Nephron (organoid): ENCODE data around the gene SF3B4.
"Not testable (repeated sequence)": the region's sequence is repeated elsewhere in the genome, so short reads cannot be mapped to it uniquely, and the experiment has no call there.

Experiments used
- H3K27ac Mint-ChIP-seq, 3 experiments: 2 replicates each; pipeline ENCODE4 v1.8.0; 2020; ENCODE audit warnings: mixed read lengths in 3 of 3, mild to moderate bottlenecking in 2 of 3, moderate library complexity in 1 of 3
- H3K27me3 Mint-ChIP-seq: 2 replicates; pipeline ENCODE4 v1.8.0; 2021; ENCODE audit warnings: low read depth, mild to moderate bottlenecking, moderate library complexity, mixed read lengths
- H3K36me3 Mint-ChIP-seq: 2 replicates; pipeline ENCODE4 v1.8.0; 2020; ENCODE audit warnings: low read depth, mixed read lengths
- H3K4me1 Mint-ChIP-seq: 2 replicates; pipeline ENCODE4 v1.8.0; 2020; ENCODE audit warnings: mixed read lengths
- H3K4me3 Mint-ChIP-seq, 3 experiments: 2 replicates each; pipeline ENCODE4 v1.8.0; 2020; ENCODE audit warnings: mild to moderate bottlenecking in 3 of 3, mixed read lengths in 3 of 3, moderate library complexity in 2 of 3
- H3K9me3 Mint-ChIP-seq: 2 replicates; pipeline ENCODE4 v1.8.0; 2020; ENCODE audit warnings: mixed read lengths
- CTCF ChIP-seq, 3 experiments: fragments of 200-600 bp; sonication (generic); IDR thresholded peaks; one replicate each; pipeline ENCODE4 v1.5.0; 2021; ENCODE audit warnings: antibody characterized with exemption in 3 of 3; ENCODE audit not compliant: unreplicated experiment in 3 of 3

Gene SF3B4

GRCh38 chr1:149949911-149950310 is 22.3 kb upstream of the SF3B4 start:
- H3K36me3 Mint-ChIP-seq, result peaks cover 69% of the 10 kb centered on the region
- H3K9me3 Mint-ChIP-seq, result peaks cover 15% of the 10 kb centered on the region
- no peaks in the 10 kb centered on the region for H3K4me1 Mint-ChIP-seq
- H3K27me3 Mint-ChIP-seq, result no peaks in the 10 kb centered on the region
- no peak overlapping the region for H3K27ac Mint-ChIP-seq
- TF ChIP-seq CTCF (IDR thresholded peaks at IDR 0.05; ENCODE audit: unreplicated experiment in 3 of 3), result no peak
- H3K4me3 Mint-ChIP-seq, result no peak overlapping the region

- H3K9me3 Mint-ChIP-seq, result no peaks in the 10 kb centered on the region
- H3K27ac Mint-ChIP-seq, result no peak overlapping the region
- H3K4me1 Mint-ChIP-seq, result peaks cover 14% of the 10 kb centered on the region
- H3K4me3 Mint-ChIP-seq, result no peak overlapping the region
- H3K27me3 Mint-ChIP-seq, result no peaks in the 10 kb centered on the region
- peaks cover 43% of the 10 kb centered on the region for H3K36me3 Mint-ChIP-seq
- no peak for TF ChIP-seq CTCF (IDR thresholded peaks at IDR 0.05; ENCODE audit: unreplicated experiment in 3 of 3)
Observed at GRCh38 chr1:149945206-149945605, 17.6 kb upstream of the SF3B4 start.

GRCh38 chr1:149942885-149943284 is 15.3 kb upstream of the SF3B4 start:
- H3K4me3 Mint-ChIP-seq, result no peak overlapping the region
- peaks cover 27% of the 10 kb centered on the region for H3K4me1 Mint-ChIP-seq
- no peak for TF ChIP-seq CTCF (IDR thresholded peaks at IDR 0.05; ENCODE audit: unreplicated experiment in 3 of 3)
- peaks cover 26% of the 10 kb centered on the region for H3K36me3 Mint-ChIP-seq
- H3K9me3 Mint-ChIP-seq, result no peaks in the 10 kb centered on the region
- H3K27ac Mint-ChIP-seq, result peak overlapping the region; percentile 12 to 72 (median 72)
- no peaks in the 10 kb centered on the region for H3K27me3 Mint-ChIP-seq

GRCh38 chr1:149942207-149942606 is 14.6 kb upstream of the SF3B4 start:
- no peaks in the 10 kb centered on the region for H3K9me3 Mint-ChIP-seq
- H3K36me3 Mint-ChIP-seq, result peaks cover 21% of the 10 kb centered on the region
- H3K27me3 Mint-ChIP-seq, result no peaks in the 10 kb centered on the region
- peaks cover 34% of the 10 kb centered on the region for H3K4me1 Mint-ChIP-seq
- peak; percentile 23 to 43 (median 24) for TF ChIP-seq CTCF (IDR thresholded peaks at IDR 0.05; ENCODE audit: unreplicated experiment in 3 of 3)
- no peak overlapping the region for H3K4me3 Mint-ChIP-seq
- peak overlapping the region; percentile 50 to 72 (median 70) for H3K27ac Mint-ChIP-seq

GRCh38 chr1:149940427-149940826 is 12.8 kb upstream of the SF3B4 start:
- peaks cover 13% of the 10 kb centered on the region for H3K36me3 Mint-ChIP-seq
- peak overlapping the region; percentile 16 to 95 (median 63) for H3K27ac Mint-ChIP-seq
- peaks cover 52% of the 10 kb centered on the region for H3K4me1 Mint-ChIP-seq
- no peaks in the 10 kb centered on the region for H3K27me3 Mint-ChIP-seq
- no peaks in the 10 kb centered on the region for H3K9me3 Mint-ChIP-seq
- H3K4me3 Mint-ChIP-seq, result no peak overlapping the region
- TF ChIP-seq CTCF (IDR thresholded peaks at IDR 0.05; ENCODE audit: unreplicated experiment in 3 of 3), result no peak

- H3K36me3 Mint-ChIP-seq, H3K27me3 Mint-ChIP-seq, H3K9me3 Mint-ChIP-seq: not testable (repeated sequence)
- Mint-ChIP-seq H3K27ac (peak overlapping the region; percentile 90 to 97 (median 95)), H3K4me1 (peaks cover 57% of the 10 kb centered on the region), H3K4me3 (peak overlapping the region; percentile 59 to 80 (median 66))
Observed at GRCh38 chr1:149938668-149939003, 11.0 kb upstream of the SF3B4 start.
